Stimulated activated CD8-positive, alpha-beta memory T cell treated with anti-CD3 and anti-CD28 coated beads, Interleukin-12 subunit alpha, Interleukin-12 subunit beta, amount 100 ng/mL, for 24 hours (primary cell): ENCODE measurements around the gene ABCA12.

Experiments used
- DNase-seq: peaks from one replicate; pipeline ENCODE4 v3.0.0-alpha.2; 2020; ENCODE audit errors: extremely low read depth

ABCA12 gene

GRCh38 chr2:215034154-215034553, 104.3 kb downstream of the ABCA12 start:
- DNase-seq: no peak

GRCh38 chr2:215032153-215032552, 106.3 kb downstream of the ABCA12 start:
- no peak for DNase-seq

- DNase-seq: no peak
Observed at GRCh38 chr2:215031321-215031720, 107.1 kb downstream of the ABCA12 start.

GRCh38 chr2:215029936-215030335, 108.5 kb downstream of the ABCA12 start:
- no peak for DNase-seq

- DNase-seq: no peak
Observed at GRCh38 chr2:215028231-215028630, 110.2 kb downstream of the ABCA12 start.

- no peak for DNase-seq
Observed at GRCh38 chr2:215027779-215028178, 110.6 kb downstream of the ABCA12 start.

- no peak for DNase-seq
Observed at GRCh38 chr2:215022910-215023309, 115.5 kb downstream of the ABCA12 start.

- no peak for DNase-seq
Observed at GRCh38 chr2:215022418-215022817, 116.0 kb downstream of the ABCA12 start.

- DNase-seq: no peak
Observed at GRCh38 chr2:215020283-215020682, 118.1 kb downstream of the ABCA12 start.

- no peak for DNase-seq
Observed at GRCh38 chr2:215019521-215020145, 118.8 kb downstream of the ABCA12 start.

GRCh38 chr2:215019085-215019484, 119.3 kb downstream of the ABCA12 start:
- DNase-seq: no peak

GRCh38 chr2:215015421-215015820, 123.0 kb downstream of the ABCA12 start:
- DNase-seq: no peak

GRCh38 chr2:215010390-215010789, 128.0 kb downstream of the ABCA12 start:
- no peak for DNase-seq

- no peak for DNase-seq
Observed at GRCh38 chr2:215003001-215003400, 135.4 kb downstream of the ABCA12 start.

GRCh38 chr2:215002500-215002899, 135.9 kb downstream of the ABCA12 start:
- DNase-seq: no peak

GRCh38 chr2:215000721-215001120, 137.7 kb downstream of the ABCA12 start:
- DNase-seq: no peak

- DNase-seq: no peak
Observed at GRCh38 chr2:214995926-214996670, 142.3 kb downstream of the ABCA12 start.

GRCh38 chr2:214995409-214995808, 143.0 kb downstream of the ABCA12 start:
- no peak for DNase-seq

- DNase-seq: no peak
Observed at GRCh38 chr2:214992911-214993310, 145.5 kb downstream of the ABCA12 start.

- DNase-seq: no peak
Observed at GRCh38 chr2:214989187-214989586, 149.2 kb downstream of the ABCA12 start.

- no peak for DNase-seq
Observed at GRCh38 chr2:214987261-214987660, 151.2 kb downstream of the ABCA12 start.

GRCh38 chr2:214985619-214986018, 152.8 kb downstream of the ABCA12 start:
- no peak for DNase-seq

GRCh38 chr2:214966420-214966819, 172.0 kb downstream of the ABCA12 start:
- no peak for DNase-seq

- no peak for DNase-seq
Observed at GRCh38 chr2:214960677-214961076, 177.7 kb downstream of the ABCA12 start.
